Dendritic cell treated with granulocyte-macrophage colony-stimulating factor and Interleukin-4, amounts not matched to agents 40 ng/mL and 50 ng/mL, for 4 days (primary cell): Measurements from ENCODE around the gene FBF1.
A peak's percentile ranks its signal among the peaks of the same experiment; 100 is the strongest.

Experiments
- H3K27ac Mint-ChIP-seq: one replicate; pipeline ENCODE4 v1.8.0; 2022; ENCODE audit warnings: mild to moderate bottlenecking, mixed read lengths
- H3K27me3 Mint-ChIP-seq: one replicate; pipeline ENCODE4 v1.8.0; 2022; ENCODE audit warnings: mild to moderate bottlenecking, mixed read lengths
- H3K36me3 Mint-ChIP-seq: one replicate; pipeline ENCODE4 v1.8.0; 2022; ENCODE audit warnings: low read depth, mixed read lengths
- H3K4me1 Mint-ChIP-seq: one replicate; pipeline ENCODE4 v1.8.0; 2022; ENCODE audit warnings: low read depth, mixed read lengths
- H3K4me3 Mint-ChIP-seq: one replicate; pipeline ENCODE4 v1.8.0; 2022; ENCODE audit warnings: mild to moderate bottlenecking, moderate library complexity, mixed read lengths
- H3K9me3 Mint-ChIP-seq: one replicate; pipeline ENCODE4 v1.8.0; 2022; ENCODE audit warnings: mixed read lengths
- intact Hi-C: fragments of 100-400 bp; cut with micrococcal nuclease; formaldehyde crosslinking; loops from one replicate; pipeline ENCODE4 v1.15.0; 2022

Gene FBF1

GRCh38 chr17:75914643-75915267 lies 26.1 kb downstream of the FBF1 start:
- Mint-ChIP-seq H3K9me3 (no peaks in the 10 kb centered on the region), H3K27me3 (peaks cover 2% of the 10 kb centered on the region), H3K4me1 (no peaks in the 10 kb centered on the region), H3K4me3 (no peak overlapping the region), H3K27ac (peak overlapping the region; percentile 2), H3K36me3 (peaks cover 5% of the 10 kb centered on the region)
- intact Hi-C loops = no loop called here

DNA sequence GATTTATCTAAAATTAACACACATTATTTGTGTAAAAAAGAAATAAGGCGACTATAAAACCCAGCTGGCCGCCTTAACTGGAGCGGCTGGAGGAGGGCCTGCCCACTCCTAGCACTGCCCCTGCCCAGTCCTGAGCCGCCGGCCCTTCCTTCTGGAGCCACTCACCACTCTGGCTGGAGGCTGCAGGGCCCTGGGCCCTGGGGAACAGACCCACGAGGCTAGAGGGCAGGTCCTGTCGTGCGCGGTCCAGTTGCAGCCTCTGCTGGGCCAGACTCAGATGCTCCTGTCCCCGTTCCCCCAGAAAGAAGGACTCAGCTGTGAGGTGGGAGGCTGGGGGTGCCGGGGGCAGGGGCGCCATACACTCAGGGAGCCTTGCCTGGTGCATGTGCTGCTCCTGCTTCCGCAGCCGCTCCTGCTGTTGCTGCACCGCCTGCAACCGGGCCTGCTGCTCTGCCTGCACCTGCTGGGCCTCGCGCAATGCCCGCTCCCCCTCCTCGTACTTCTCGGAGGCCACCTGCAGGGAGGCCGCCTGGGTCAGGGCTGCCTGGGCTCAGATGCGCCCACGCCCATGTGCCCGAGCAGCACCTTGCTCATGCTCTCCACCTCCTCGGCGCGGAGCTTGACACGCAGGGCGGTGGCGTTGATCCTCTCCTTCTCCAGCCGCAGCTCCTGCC lies 27.2 kb downstream of the FBF1 start:
- Mint-ChIP-seq H3K27ac (peak overlapping the region; percentile 2), H3K4me3 (no peak overlapping the region), H3K27me3 (peaks cover 2% of the 10 kb centered on the region), H3K36me3 (peaks cover 5% of the 10 kb centered on the region), H3K4me1 (no peaks in the 10 kb centered on the region), H3K9me3 (no peaks in the 10 kb centered on the region)
- intact Hi-C loops = no loop called here

DNA sequence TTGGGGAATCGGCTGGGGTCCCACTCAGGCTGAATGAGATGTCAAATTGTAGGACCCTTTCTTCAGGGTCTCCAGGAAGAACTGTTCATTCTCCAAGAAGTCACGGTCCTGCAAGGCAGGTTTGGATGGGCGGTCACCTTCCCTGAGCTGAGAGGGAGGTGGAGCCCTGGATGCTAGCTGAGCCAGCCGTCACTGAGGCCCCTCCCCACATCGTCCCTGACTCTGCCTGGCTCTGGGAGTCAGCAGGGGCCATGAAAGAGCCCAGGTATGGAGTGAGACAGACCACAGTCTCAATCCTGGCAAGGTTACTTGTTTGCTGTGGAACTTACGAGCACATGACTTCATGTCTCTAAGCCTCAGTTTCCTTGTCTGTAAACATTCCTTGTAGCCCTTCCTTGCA lies 30.1 kb downstream of the FBF1 start:
- Mint-ChIP-seq H3K4me3 (no peak overlapping the region), H3K36me3 (peaks cover 5% of the 10 kb centered on the region), H3K27ac (no peak overlapping the region), H3K9me3 (no peaks in the 10 kb centered on the region), H3K4me1 (peaks cover 6% of the 10 kb centered on the region), H3K27me3 (peaks cover 2% of the 10 kb centered on the region)
- intact Hi-C loops = no loop called here

- Mint-ChIP-seq H3K36me3 (peaks cover 5% of the 10 kb centered on the region), H3K4me3 (no peak overlapping the region), H3K9me3 (no peaks in the 10 kb centered on the region), H3K27ac (no peak overlapping the region), H3K4me1 (peaks cover 10% of the 10 kb centered on the region), H3K27me3 (peaks cover 2% of the 10 kb centered on the region)
- intact Hi-C loops = no loop called here
Observed at GRCh38 chr17:75909812-75910274, 31.0 kb downstream of the FBF1 start.

GRCh38 chr17:75909051-75909811 lies 31.6 kb downstream of the FBF1 start:
- intact Hi-C loops = no loop called here
- peaks cover 2% of the 10 kb centered on the region for H3K27me3 Mint-ChIP-seq

GRCh38 chr17:75908201-75908600 lies 32.6 kb downstream of the FBF1 start:
- Mint-ChIP-seq H3K36me3 (peaks cover 9% of the 10 kb centered on the region), H3K4me3 (no peak overlapping the region), H3K4me1 (peaks cover 15% of the 10 kb centered on the region), H3K27me3 (peaks cover 2% of the 10 kb centered on the region), H3K27ac (no peak overlapping the region), H3K9me3 (no peaks in the 10 kb centered on the region)
- intact Hi-C loops = no loop called here

More at GRCh38 chr17:75909051-75909811, 31.6 kb downstream of the FBF1 start:
- Mint-ChIP-seq H3K36me3 (peaks cover 8% of the 10 kb centered on the region), H3K9me3 (no peaks in the 10 kb centered on the region), H3K4me3 (no peak overlapping the region), H3K27ac (no peak overlapping the region), H3K4me1 (peaks cover 10% of the 10 kb centered on the region)

DNA sequence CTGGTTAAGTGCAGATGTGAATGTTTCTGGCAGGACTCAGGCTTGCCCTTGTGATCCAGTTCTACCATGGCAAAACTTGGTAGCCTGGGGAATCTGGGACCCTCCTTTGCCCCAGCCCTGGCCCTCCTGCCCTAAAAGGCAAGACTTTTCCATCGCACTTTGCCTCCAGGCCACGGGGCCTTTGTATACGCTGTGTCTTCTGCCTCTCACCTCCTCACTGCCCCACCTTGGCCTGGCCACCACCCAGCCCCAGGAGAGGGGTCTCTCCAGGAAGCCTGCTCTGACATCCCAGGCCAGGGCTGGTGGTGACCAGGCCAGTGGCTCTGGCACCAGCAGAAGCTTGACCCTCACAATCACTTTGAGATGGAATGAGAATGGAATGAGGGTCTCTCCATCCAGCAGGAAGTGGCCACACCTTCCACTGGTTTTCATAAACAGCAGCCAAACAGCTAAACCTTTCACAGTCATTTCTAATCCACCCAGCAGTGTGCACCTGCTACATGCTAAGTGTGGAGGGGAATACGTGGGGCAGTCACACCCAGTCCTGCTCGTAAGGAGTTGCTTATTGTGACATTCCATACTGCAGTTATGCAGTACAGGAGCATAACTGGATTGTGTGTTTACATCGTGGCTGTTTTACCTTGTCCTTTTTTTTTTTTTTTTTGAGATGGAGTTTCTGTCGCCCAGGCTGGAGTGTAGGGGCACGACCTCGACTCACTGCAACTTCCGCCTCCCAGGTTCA lies 34.5 kb downstream of the FBF1 start:
- intact Hi-C loops = no loop called here
- H3K4me3 Mint-ChIP-seq = peak overlapping the region; percentile 6
- peaks cover 2% of the 10 kb centered on the region for H3K27me3 Mint-ChIP-seq
- H3K36me3 Mint-ChIP-seq = peaks cover 22% of the 10 kb centered on the region
- H3K27ac Mint-ChIP-seq = no peak overlapping the region
- no peaks in the 10 kb centered on the region for H3K9me3 Mint-ChIP-seq
- H3K4me1 Mint-ChIP-seq = peaks cover 15% of the 10 kb centered on the region

- peaks cover 35% of the 10 kb centered on the region for H3K36me3 Mint-ChIP-seq
- intact Hi-C loops = loop anchor here (1.0 to 2.0 kb wide), 4 partner anchors 36 to 100 kb away; partner anchors contain the start of genes ACOX1, FBF1, TEN1 and WBP2
- peak within 1 kb of the TSS; percentile 91 for H3K4me3 Mint-ChIP-seq
Observed at GRCh38 chr17:75904749-75905521, 35.9 kb downstream of the FBF1 start, which contains the start of gene MRPL38. Gene MRPL38, minus strand, starts transcription at chr17:75904884. Its CDS starts 9 bp downstream, at chr17:75904875.

DNA sequence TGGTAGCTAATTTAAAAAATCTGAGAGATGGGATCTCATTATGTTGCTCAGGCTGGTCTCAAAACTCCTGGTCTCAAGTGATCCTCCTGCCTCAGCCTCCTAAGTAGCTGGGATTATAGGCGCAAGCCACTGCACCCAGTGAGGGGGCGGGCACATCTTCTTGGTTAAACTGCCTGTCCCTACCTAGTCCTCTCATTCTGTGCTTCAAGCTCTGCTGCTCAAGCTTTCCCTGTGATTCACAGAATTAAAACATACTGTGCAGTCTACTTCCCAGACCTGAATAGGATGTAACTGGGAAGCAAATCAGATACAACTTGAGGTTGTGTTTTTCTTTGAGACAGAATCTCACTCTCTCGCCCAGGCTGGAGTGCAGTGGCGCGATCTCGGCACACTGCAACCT lies 38.4 kb downstream of the FBF1 start:
- H3K9me3 Mint-ChIP-seq = no peaks in the 10 kb centered on the region
- intact Hi-C loops = no loop called here
- H3K27me3 Mint-ChIP-seq = no peaks in the 10 kb centered on the region
- no peak overlapping the region for H3K27ac Mint-ChIP-seq
- peaks cover 61% of the 10 kb centered on the region for H3K36me3 Mint-ChIP-seq
- no peak overlapping the region for H3K4me3 Mint-ChIP-seq
- H3K4me1 Mint-ChIP-seq = peaks cover 19% of the 10 kb centered on the region

More at GRCh38 chr17:75904749-75905521, 35.9 kb downstream of the FBF1 start, which contains the start of gene MRPL38:
- H3K9me3 Mint-ChIP-seq = no peaks in the 10 kb centered on the region
- H3K27me3 Mint-ChIP-seq = peaks cover 1% of the 10 kb centered on the region
- H3K4me1 Mint-ChIP-seq = peaks cover 15% of the 10 kb centered on the region
- H3K27ac Mint-ChIP-seq = peak within 1 kb of the TSS; percentile 95

DNA sequence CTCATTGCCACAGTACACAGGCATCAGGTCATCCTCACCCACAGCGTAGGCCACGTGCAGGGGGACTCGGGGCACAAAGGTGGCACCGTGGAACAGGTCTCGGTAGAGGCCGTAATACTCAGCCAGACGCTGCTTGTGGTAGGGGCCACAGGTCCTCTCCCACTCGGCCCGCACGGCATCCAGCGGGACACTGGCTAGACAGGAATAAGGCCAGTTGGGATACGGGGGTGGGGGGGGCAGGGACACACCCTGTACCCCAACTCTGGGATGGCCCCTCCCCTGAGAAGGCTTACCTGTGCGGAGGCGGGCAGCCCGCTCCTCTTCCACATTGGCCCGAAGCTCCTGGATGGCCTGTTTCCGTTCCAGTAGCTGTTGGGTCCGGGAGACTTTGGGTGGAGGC lies 39.1 kb downstream of the FBF1 start:
- intact Hi-C loops = no loop called here

GRCh38 chr17:75900691-75901533 lies 39.9 kb downstream of the FBF1 start:
- H3K9me3 Mint-ChIP-seq = no peaks in the 10 kb centered on the region
- peaks cover 18% of the 10 kb centered on the region for H3K4me1 Mint-ChIP-seq
- peaks cover 65% of the 10 kb centered on the region for H3K36me3 Mint-ChIP-seq
- no peaks in the 10 kb centered on the region for H3K27me3 Mint-ChIP-seq
- no peak overlapping the region for H3K27ac Mint-ChIP-seq
- no peak overlapping the region for H3K4me3 Mint-ChIP-seq
- intact Hi-C loops = no loop called here

More for the DNA sequence above, 39.1 kb downstream of the FBF1 start:
- Mint-ChIP-seq H3K36me3 (peaks cover 63% of the 10 kb centered on the region), H3K9me3 (no peaks in the 10 kb centered on the region), H3K4me1 (peaks cover 21% of the 10 kb centered on the region), H3K27me3 (no peaks in the 10 kb centered on the region), H3K27ac (no peak overlapping the region), H3K4me3 (no peak overlapping the region)

DNA sequence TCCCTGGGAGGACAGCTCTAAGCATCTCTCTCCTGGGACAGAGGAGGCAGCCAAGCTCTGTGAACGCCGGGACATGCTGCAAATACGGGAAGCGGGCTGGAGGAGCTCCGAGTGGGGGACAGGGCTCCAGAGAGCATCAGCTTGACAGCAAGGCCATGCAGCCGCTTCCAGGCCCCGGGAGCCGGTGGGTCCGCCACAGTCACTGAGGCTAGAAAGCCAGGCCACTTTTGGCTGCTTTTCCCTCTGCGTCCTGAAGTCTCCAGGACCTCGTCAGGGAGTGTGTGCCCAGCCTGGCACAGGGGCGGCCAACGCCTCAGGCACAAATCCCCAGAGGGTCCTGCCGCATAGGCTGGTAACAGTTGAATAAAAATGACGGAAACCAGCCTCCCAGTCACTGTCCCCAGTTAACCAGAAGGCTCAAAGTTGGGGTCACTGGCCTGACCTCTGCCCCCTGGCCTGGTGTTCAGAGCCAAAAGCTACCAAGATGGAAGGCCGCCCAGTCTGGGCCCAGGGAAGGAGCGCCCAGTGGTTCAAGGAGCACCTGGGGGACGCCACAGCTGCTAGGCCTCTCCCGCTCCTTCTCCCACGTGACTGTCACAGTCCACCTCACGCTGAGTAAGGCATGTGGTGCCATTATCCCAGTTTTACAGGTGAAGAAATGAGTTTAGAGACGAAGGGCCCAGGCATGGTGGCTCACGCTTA lies 40.9 kb downstream of the FBF1 start:
- Mint-ChIP-seq H3K4me1 (peaks cover 23% of the 10 kb centered on the region), H3K36me3 (peaks cover 74% of the 10 kb centered on the region), H3K4me3 (no peak overlapping the region), H3K27me3 (no peaks in the 10 kb centered on the region), H3K9me3 (no peaks in the 10 kb centered on the region), H3K27ac (no peak overlapping the region)
- intact Hi-C loops = no loop called here
